Astrocyte of the hippocampus (primary cell): ENCODE data around the gene AOPEP.

Experiments
- DNase-seq: peaks from one replicate; pipeline ENCODE4 v3.0.0; 2011; ENCODE audit warnings: low read depth, low spot score

AOPEP gene

GRCh38 chr9:94788570-94789105 lies 62.1 kb downstream of the AOPEP start:
- no peak for DNase-seq

GRCh38 chr9:94791435-94791834 lies 64.9 kb downstream of the AOPEP start:
- DNase-seq: no peak

GRCh38 chr9:94792511-94792910 lies 66.0 kb downstream of the AOPEP start:
- no peak for DNase-seq

- DNase-seq: no peak
These were observed 68.1 kb downstream of the AOPEP start for GRCh38 chr9:94794476-94795167.

GRCh38 chr9:94796687-94797086 lies 70.2 kb downstream of the AOPEP start:
- DNase-seq: no peak

GRCh38 chr9:94798201-94798600 lies 71.7 kb downstream of the AOPEP start:
- no peak for DNase-seq

- DNase-seq: no peak
These were observed 72.2 kb downstream of the AOPEP start for GRCh38 chr9:94798708-94799107.

- DNase-seq: peak; percentile 94
These were observed 73.2 kb downstream of the AOPEP start for GRCh38 chr9:94799578-94800264.

- DNase-seq: peak; percentile 48
These were observed 74.1 kb downstream of the AOPEP start for GRCh38 chr9:94800424-94801117.

GRCh38 chr9:94801234-94801633 lies 74.7 kb downstream of the AOPEP start:
- no peak for DNase-seq

- DNase-seq: peak; percentile 81
These were observed 75.2 kb downstream of the AOPEP start for GRCh38 chr9:94801681-94802080.

GRCh38 chr9:94802251-94802650 lies 75.8 kb downstream of the AOPEP start:
- no peak for DNase-seq

- DNase-seq: peak; percentile 91
These were observed 76.3 kb downstream of the AOPEP start for GRCh38 chr9:94802793-94803192.

- DNase-seq: no peak
These were observed 77.8 kb downstream of the AOPEP start for GRCh38 chr9:94804316-94804715.

- DNase-seq: no peak
These were observed 78.6 kb downstream of the AOPEP start for GRCh38 chr9:94805051-94805489.

- DNase-seq: peak; percentile 84
These were observed 79.1 kb downstream of the AOPEP start for GRCh38 chr9:94805585-94805984.

GRCh38 chr9:94806307-94806893 lies 79.9 kb downstream of the AOPEP start:
- DNase-seq: peak; percentile 61

GRCh38 chr9:94807556-94807955 lies 81.1 kb downstream of the AOPEP start:
- DNase-seq: no peak

GRCh38 chr9:94808926-94809700 lies 82.6 kb downstream of the AOPEP start:
- peak; percentile 59 for DNase-seq

GRCh38 chr9:94809778-94810177 lies 83.3 kb downstream of the AOPEP start:
- DNase-seq: no peak

- DNase-seq: no peak
These were observed 84.6 kb downstream of the AOPEP start for GRCh38 chr9:94811074-94811473.
